Activated CD4-positive, alpha-beta T cell treated with anti-CD3 and anti-CD28 coated beads, Interleukin-2, amount 50 U/mL, for 16 hours (primary cell): ENCODE results near the gene FBXO38.
A peak's percentile ranks its signal among the peaks of the same experiment; 100 is the strongest.

Experiments used
- DNase-seq: peaks from one replicate; pipeline ENCODE4 v3.0.0-alpha.2; 2020

The FBXO38 gene, protein sequence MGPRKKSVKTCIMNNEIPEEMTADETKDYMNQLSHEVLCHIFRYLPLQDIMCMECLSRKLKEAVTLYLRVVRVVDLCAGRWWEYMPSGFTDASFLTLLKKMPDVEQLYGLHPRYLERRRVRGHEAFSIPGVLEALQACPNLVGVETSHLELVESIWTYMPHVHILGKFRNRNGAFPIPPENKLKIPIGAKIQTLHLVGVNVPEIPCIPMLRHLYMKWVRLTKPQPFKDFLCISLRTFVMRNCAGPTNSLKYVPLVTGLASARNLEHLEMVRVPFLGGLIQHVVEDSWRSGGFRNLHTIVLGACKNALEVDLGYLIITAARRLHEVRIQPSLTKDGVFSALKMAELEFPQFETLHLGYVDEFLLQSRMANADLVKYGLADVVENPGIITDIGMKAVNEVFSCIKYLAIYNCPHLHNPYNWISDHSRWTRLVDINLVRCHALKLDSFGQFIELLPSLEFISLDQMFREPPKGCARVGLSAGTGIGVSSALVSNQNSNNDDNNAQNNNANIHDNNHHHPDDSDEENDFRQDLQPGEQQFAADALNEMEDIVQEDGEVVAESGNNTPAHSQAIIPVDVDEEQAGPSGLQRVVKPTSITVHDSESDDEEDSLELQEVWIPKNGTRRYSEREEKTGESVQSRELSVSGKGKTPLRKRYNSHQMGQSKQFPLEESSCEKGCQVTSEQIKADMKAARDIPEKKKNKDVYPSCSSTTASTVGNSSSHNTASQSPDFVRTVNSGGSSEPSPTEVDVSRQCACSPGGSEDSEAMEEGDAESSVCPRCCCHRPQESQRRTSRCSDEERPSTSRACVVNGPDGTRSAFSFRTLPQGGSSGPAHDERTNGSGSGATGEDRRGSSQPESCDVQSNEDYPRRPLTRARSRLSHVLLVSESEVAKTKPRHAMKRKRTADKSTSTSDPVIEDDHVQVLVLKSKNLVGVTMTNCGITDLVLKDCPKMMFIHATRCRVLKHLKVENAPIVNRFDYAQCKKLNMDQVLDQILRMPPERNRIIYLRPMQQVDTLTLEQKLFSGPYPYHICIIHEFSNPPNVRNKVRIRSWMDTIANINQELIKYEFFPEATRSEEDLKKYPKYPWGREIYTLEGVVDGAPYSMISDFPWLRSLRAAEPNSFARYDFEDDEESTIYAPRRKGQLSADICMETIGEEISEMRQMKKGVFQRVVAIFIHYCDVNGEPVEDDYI

DNA sequence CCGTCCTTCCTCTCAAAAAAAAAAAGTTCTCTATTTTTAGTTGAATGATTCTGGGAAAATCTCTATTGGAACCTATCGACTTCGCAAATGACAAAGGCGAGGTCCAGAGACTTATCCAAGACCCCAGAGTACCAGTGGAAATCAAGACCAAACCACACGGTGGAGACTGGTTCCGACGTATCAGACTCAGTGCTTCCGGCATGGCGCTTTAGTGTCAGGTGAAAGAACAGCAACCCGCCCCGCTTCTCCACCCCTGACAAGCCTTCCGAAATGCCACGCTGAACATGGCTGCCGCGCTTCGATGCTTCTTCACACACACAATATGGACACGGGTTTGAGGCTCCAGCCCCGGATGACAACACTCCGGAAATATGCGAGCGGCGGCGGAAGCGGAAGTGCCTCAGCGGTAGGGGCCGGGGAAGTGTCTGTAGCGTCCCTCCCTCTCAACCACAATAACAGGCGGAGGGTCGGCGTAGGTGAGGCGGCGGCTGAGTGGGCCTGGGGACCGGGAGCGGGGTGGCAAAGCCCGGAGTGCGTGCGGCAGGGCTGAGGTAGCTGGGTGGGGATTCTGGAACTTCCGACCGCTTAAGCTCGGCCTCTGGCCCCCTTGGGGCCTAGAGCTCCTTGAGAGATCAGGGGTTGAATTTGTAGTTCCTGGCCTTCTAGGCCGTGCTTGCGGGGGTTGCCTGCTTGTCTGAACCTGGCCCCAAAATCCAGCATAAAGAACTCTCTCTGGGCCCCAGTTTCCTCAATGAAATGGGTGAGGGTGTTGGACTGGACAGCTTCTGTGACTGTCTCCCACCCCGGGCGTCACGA lies at the start of gene FBXO38:
Gene FBXO38, plus strand, starts transcription at position 395 of the 816 bp plus-strand sequence. CDS start 10,819 bp downstream, outside the sequence.
- DNase-seq: peak; percentile 98

DNA sequence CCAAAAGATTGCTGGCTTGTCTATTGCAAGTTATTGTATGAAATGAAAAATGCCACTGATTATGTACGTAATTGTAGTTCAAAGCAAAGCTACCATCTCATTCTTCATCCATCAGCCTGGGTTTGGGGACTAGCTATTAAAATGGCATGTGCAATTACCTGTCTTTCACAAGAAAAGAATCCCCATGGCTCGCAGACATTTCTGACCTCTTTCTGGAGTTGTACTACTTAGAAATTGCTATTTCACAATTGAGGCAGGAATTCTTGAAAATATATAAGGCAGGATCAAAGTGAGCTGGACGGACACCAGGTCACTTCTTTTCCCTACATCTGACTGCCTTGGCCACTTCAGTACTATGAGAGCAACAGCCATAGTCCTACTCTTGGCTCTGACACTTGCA lies 48.5 kb upstream of the FBXO38 start, which contains the start of gene SPINK9:
Gene SPINK9, plus strand, starts transcription at position 301 of the 400 bp plus-strand sequence. Its CDS starts 55 bp downstream, at position 356.
- no peak for DNase-seq

DNA sequence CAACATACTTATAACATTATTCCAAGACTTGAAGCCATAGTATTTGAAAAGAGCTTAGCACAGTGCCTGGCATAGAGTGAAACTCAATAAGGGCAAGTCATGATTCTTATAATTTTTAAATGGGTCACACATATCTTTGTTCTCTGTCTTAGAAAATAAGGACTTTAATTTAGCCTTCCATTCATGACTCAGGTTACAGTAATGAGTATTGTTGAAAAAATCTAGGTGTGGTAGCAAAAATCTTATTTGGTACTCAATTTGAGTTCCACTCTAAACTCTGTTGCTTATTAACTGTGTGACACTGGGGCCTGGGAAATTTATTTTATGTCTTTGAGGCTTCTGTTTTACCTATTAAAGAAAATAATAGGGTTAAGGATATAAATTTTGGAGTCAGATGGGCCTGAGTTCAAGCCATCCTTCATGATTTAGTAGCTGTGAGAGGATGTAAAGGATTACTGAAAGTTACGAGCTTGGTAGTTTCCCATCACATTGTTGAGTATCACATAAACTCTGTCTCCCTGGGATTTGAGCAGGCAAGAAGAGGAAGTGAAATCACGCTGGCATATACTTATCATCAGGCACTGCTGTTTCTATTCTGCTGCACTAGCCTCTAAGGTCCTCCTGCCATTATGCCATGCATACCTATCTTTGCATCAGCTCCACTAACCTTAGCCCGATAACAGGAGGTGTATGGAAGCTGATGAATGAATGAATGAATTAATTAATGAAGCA lies 46.9 kb upstream of the FBXO38 start:
- DNase-seq: no peak

DNA sequence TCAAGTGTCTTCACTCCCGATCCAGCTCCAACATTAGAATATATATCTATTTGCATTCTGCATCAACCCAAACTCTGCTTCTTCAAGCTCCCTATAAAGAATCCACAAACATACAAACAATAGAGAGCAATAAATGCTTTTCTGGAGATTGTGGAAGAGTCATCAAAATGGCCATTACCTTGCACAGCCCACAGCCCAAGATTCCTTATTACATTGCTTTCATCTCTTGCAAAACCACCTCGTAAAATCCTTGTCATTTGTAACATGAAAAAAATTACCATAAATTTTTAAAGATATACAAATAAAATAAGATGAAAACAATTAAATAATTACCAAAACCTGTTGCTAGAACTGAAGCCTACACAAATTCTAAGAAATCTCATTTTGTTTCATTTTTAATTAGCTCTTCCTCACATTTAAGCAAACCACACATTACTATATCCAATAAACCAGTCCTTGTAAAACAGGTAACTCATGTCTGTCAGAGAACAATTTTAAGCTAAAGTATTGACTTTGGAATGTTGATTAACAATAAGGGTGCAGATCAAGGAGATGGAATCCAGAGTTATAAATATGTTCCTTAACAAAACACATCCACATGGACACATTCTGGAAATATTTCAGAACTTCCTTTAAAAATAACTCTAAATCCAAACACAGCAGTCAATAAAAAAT lies 41.2 kb upstream of the FBXO38 start:
- no peak for DNase-seq

DNA sequence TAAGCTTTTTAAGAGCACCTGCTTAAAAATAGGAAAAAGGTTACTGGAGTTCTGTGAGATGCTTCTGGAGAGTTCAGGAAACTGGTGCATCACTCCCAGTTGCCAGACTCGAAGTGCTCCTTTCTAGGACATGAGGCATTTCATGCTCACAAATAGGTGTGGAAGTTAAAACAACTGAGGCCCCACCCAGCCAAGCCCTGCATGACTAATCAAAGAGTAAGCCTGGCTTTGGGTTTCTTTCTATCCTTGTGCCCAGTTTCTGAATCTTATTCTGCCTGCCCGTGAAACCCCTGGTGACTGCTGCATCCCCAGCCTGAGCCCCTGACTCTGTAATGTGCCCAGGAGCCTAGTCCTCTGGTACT lies 40.7 kb upstream of the FBXO38 start:
- no peak for DNase-seq

DNA sequence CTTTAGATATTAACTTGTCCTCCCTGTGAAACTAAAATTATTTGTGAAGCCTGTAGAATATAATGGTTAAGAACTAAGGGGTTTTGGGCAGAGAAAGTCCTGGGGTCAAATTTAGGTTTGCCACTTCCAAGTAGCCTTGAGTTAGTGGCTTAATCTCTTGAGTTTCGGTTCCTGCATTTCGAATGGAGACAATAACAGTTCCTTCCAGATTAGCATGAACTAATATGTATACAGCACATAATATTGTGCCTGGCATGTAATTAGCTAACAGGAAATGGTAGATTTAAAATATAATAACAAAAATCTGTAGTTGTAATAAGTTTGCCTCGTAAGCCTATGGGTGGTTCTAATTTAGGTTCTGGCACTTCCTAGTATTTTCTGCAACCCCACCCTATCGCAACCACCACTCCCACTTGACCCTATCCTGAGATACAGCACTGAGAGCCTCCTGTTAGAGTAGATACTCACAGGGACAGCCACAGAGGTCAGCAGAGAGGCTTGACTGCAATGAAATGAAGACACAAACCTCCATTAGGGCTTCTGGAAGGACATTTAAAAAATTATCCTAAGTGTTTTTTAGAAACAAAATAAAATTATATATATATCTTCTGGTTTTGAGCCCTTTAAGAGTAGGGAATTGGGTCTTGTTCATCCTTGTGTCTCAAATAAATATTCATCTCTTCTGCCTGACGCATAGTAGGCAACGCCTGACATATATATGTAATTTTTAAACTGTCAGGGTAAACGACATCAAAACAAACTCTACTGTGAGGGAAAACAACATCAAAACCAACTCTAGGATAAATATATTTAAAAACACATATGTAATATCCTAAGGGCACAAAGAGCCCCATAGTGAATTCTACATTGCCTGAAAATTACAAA lies 39.9 kb upstream of the FBXO38 start:
- no peak for DNase-seq

DNA sequence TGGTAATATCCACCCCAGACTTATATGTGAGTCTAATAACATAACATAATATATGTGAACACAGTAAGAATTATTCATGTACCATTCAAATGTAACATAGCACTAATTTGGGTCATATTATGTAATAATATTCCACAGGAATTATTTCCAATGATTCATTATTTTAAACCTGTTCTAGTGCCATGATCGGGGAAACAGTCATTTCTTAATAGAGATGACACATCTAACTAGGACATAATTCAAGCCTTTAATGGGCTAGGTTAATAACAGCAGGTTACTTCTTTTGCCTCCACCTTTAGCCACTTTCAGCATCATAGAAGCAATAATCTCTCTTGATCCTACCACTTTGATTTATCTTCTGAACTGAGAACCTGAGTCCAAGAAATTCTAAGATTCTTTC lies 36.1 kb upstream of the FBXO38 start:
- DNase-seq: no peak

DNA sequence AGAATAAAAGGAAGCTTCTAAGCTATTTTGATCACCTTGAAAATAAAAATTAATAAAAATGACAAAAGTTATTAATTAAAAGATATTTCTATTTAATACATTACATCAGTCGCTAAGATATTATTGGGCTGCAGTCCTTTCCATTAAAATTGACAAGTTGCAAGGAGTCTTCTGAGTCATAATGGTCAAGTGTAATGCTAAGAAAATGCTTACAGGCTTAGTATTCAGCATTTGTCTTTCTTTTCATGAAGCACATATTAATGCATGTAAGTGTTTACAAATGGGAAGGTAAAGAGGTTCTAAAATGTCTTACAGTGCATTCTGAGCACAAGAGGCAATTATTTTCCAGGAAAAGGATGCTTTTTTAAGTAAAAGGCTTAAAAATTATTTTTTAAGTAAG lies 31.1 kb upstream of the FBXO38 start:
- DNase-seq: no peak

DNA sequence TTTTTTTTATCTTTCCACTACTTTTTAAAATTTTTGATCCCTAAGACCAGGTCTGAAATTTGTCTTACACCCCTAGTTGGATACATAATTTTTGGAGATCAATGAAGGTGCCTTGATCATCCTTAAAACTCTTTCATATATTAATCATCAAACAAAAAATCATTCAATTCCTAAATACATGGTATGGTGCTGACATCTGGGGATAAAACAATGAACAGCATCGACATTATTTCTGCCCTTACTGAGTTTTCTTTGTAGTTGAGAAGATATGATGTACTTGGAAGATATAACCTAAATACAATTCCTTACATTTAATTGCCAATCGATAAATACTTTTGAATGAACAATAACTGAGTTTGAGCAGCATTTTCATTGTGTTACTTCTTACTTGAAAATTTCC lies 30.1 kb upstream of the FBXO38 start:
- DNase-seq: no peak

DNA sequence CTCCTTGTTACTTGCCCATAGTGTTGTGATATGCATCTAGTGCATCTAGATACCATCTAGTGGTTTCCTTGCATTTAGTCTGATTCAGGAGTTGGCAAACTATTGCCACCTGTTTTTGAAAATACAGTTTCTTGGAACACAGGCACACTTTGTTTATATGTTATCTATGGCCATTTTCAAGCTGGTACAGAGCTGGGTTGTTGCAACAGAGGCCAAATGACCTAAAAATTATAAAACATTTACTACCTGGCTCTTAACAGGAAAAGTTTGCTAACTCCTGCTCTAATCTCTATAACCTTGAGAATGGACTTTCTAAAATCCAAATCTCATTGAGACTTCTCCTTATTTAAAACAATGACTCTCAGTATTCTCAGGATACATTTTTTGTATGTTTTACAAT lies 19.4 kb upstream of the FBXO38 start:
- no peak for DNase-seq

DNA sequence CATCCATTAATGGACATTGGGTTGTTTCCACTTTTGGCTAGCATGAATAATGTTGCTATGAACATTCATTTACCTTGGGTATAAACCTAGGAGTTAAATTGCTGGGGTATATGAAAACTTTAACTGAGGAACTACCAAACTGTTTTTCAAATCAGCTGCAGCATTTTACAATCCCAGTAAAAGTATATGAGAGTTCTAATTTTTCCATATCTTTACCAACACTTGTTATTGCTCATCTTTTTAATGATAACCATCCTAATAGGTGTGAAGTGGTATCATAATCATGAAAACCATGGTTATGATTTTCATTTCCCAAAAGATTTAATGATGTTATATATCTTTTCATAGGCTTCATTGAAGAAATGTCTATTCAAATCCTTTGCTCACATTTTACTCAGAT lies 15.5 kb upstream of the FBXO38 start:
- DNase-seq: no peak

DNA sequence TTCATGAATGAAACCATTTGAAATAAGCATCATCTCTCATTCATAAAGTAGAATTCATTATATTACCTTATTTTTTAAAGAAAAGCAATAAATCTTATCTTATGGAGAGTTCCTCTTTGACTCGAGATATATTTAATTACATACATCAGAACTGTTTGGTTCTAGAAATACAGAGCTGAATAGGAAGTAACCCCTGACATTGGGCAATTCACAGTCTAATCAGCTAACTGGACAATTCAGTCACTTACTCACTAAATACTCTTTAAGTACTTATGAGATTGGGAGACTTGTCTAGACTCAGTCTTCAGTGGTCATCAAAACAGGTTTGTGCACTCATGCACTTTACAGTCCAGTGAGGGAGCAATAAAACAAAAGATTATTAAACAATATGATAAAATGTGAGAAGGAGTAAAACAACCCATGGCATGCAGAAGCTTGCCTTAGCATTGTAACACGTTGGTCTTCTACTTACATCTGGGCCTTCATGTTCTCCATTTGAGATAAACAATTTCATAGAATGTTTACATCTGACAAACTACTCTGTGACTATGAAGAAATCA lies 11.5 kb upstream of the FBXO38 start:
- no peak for DNase-seq

DNA sequence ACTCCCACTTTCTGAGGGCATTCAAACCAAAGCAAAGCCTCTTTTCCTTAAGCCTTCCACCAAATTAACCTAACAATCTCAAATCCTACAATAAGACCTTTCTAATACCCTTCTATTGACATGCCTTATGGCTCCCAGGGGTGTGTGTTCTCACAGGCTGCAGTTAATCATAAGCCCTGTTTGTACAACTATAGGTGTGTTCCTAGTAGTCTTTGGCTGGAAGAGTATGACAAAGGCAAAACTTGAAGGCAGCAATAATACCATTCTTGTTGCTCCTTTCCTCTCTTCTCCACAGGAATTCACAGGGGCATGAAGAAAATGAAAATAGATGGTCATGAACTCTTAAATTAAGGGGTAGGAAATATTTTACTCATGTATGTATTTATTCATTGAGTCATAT lies 10.9 kb upstream of the FBXO38 start:
- no peak for DNase-seq

DNA sequence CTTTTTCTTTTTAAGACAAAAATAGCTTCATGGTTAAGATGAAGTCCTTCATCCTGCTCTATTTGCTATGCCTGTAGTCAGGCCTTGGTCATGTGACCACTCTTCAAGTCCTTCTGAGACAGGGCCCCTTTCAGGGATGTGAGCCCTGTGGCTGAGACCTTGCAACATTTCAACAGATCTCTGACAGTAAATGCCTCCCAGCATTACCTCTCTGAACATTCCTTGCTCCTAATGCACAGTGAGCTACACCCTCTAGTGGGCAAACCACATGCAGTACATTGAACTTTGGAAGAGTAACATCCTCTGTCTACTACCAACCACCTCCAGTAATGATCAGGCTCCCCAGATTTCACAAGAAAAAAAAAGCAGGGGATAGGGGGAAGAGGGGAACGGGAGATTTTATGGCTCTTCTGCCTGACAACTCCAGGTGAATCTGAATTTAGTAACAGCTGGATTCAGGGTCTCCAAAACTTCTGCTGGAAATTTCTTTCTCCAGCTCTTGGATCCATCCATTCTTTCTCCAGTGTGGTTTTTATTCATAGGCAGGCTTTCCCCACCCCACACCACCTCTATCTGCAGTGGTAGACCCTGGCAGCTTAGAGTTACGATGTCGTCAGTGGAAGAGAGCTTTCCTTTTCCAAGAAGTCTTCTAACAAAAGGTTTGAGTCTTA lies 8.9 kb upstream of the FBXO38 start:
- DNase-seq: peak; percentile 52

DNA sequence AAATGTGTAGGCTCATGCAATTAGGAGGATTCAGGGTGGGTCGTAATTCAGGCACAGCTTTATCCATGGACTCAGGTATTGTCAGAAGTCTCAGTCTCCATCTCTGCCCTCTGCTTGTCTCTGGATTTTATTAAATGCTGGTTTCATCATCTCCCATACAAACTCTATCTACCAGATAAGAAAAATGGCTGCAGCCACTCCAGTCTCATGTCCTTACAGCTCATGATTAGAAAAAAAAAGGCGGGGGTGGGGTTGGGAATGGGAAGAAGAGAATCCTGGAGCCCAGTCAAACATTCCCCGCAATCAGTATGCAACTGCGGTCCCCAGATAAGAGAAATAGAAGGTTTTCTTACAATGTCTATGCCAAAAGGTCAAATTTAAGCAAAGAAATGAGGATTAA lies 7.6 kb upstream of the FBXO38 start:
- no peak for DNase-seq

DNA sequence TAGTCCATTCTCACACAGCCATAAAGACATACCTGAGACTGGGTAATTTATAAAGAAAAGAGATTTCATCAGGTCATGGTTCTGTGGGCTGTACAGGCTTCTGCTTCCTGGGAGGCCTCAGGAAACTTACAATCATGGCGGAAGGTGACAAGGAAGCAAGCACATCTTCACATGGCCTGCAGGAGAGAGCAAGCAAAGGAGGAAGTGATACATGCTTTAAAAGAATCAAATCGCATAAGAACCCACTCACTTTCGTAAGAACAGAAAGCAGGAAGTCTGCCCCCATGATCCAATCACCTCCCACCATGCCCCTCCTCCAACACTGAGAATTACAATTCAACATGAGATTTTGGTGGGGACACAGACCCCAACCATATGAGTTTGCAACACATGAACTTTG lies 5.1 kb upstream of the FBXO38 start:
- DNase-seq: no peak

DNA sequence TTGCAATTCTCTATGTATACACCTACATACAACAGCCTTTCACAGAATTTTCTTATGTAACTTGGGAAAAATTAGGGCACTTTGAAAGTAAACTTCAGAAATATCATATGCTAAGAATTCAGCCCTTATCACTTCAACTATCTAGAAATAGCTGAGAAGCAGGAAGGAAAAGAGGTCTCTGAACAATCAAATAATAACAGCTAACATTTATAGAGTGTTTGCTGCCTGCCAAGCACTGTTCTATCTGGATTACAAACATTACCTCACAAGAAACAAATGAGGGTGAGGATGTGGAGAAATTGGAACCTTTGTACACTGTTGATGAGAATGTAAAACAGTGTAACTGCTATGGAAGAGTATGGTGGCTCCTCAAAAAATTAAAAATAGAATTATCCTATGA lies 4.4 kb upstream of the FBXO38 start:
- DNase-seq: no peak

DNA sequence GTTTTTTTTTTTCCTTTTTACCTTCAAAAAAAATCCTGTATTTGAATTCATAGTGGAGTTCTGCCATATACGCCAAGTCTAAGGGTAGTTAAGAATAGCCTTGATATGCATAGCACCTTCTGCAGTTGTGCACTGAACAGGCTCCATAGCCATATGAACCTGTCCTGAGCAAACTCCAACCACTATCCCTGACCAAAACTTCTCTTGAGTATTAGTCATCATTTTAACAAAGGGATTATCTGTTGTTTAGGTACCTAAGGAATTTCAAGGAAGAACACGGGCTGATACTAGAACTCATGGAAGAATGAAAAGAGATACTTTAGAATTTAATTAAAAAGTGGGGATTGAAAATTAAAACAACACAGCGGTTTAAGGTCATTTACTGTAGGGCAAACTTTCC lies 1.9 kb upstream of the FBXO38 start:
- no peak for DNase-seq

DNA sequence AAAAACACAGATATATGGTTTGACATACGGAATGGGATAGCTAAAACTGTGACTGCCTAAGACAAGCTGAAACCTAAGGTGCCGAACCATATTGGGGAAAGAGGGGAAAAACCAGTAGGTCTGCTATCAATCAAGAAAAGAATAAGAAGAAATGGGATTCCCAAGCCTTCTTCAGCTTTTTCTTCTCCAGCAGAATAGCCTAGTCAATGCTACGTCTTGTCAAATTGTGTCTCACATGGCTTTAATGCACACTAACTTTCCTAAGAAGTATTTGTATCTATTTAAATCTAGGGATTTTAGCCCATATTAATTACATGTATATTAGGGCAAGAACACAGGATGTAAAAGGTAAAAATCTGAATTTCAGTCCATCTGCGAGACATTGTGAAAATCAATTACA lies 797 bp upstream of the FBXO38 start:
- no peak for DNase-seq
